Thyroid gland (tissue), 4 donors: ENCODE results near the gene PLEKHH2.

Source experiments
- CTCF ChIP-seq, 6 experiments: fragments of 200-600 bp in 3 of 6; fragments of 450-650 bp in 3 of 6; sonication (generic) in 3 of 6; IDR thresholded peaks; one replicate each; pipeline ENCODE4 v1.5.1; 2016 to 2019; ENCODE audit warnings: antibody characterized with exemption in 6 of 6, mild to moderate bottlenecking in 2 of 6, inconsistent platforms in 1 of 6, moderate library complexity in 1 of 6
- POLR2A ChIP-seq, 2 donors: fragments of 450-650 bp; IDR thresholded peaks; one replicate each; pipeline ENCODE4 v1.6.1; 2017; ENCODE audit warnings: antibody characterized with exemption in 2 of 2, mild to moderate bottlenecking in 2 of 2, moderate library complexity in 1 of 2

- TF ChIP-seq CTCF (IDR thresholded peaks at IDR 0.05) (no peak), POLR2A (IDR thresholded peaks at IDR 0.05) (no peak)
These were observed 163.8 kb downstream of the PLEKHH2 start for GRCh38 chr2:43800894-43801293.
